Dermis lymphatic vessel endothelial cell (primary cell): ENCODE data around the gene PRND. TPM values are rescaled to one million over a fixed set of nuclear protein-coding genes. Genes with fewer than 3 reads are reported as not detected.

Experiments
- total RNA-seq: library from RNA; depleted of rRNA; stranded (reverse); fragments of >200 nt; gene quantifications from 2 replicates; pipeline ENCODE4 v1.2.1, GENCODE V29; 2014

The PRND gene
- total RNA-seq: under 0.01 and 0.34 TPM in 2 replicates

GRCh38 chr20:4721719-4722118 lies at the start of gene PRND:
Gene PRND, plus strand, starts transcription at chr20:4721909. Its CDS starts 2,643 bp downstream, at chr20:4724552.

Other genes with a start within 250 kb of the PRND start
- gene PRNP, start 35.5 kb upstream of the PRND start, total RNA-seq: 54.8 and 67.8 TPM in 2 replicates
- 37.8 and 192 TPM in 2 replicates for gene RASSF2, start 101.7 kb downstream of the PRND start, total RNA-seq